Measurements from ENCODE around the gene CTDSP2. TPM values are rescaled to one million over a fixed set of nuclear protein-coding genes. Genes with fewer than 3 reads are reported as not detected.

Gene CTDSP2
- polyA plus RNA-seq, 1 of the 3 experiments (the other 2 are of a cell fraction) = 119 TPM

- Histone ChIP-seq H3K27ac (ENCODE audit: low read depth in 2 of 2, low read length in 1 of 2) (no peak overlapping the region), H3K9me2 (no peaks in the 10 kb centered on the region), H3K9me3 (no peaks in the 10 kb centered on the region), H3K79me2 (ENCODE audit: insufficient read depth) (no peaks in the 10 kb centered on the region), H2AFZ (ENCODE audit: low read depth) (no peak overlapping the region), H3F3A (replicated peaks; ENCODE audit: insufficient read depth) (peaks cover 10% of the 10 kb centered on the region), H3K27me3 (ENCODE audit: insufficient read depth) (no peaks in the 10 kb centered on the region), H3K4me2 (no peak overlapping the region), H3K9ac (no peak overlapping the region), H3K4me3 (ENCODE audit: low read depth in 2 of 2, low read length in 1 of 2) (no peak overlapping the region), H3K4me1 (ENCODE audit: control insufficient read depth in 1 of 2, insufficient read depth in 2 of 2, low read depth in 1 of 2, low read length in 1 of 2) (peaks cover 0 to 20% of the 10 kb centered on the region in 2 experiments; a peak in 2 of 4 replicates), H3K36me3 (replicated peaks in 1 of 2; ENCODE audit: control insufficient read depth in 1 of 2, insufficient read depth in 2 of 2, low read length in 1 of 2) (peaks cover 5 to 16% of the 10 kb centered on the region in 2 experiments), H4K20me1 (ENCODE audit: insufficient read depth) (no peaks in the 10 kb centered on the region)
- peak; percentile 27 for DNase-seq
- ChIA-PET POLR2A (no interaction called here), CTCF (interaction anchor here (1.1 to 10.2 kb wide), 5 partner anchors 12 to 100 kb away, joined by 3 to 96 read pairs (median 5); no protein-coding TSS in a partner anchor)
- TF ChIP-seq RFX5 (IDR thresholded peaks at IDR 0.05; ENCODE audit: low read length) (no peak), MEF2A (IDR thresholded peaks at IDR 0.05; ENCODE audit: borderline replicate concordance, low read depth) (no peak), CHD2 (IDR thresholded peaks at IDR 0.05; ENCODE audit: low read length, partially characterized antibody) (no peak), RAD21 (IDR thresholded peaks at IDR 0.05; ENCODE audit: low read length) (no peak), GATA2 (CRISPR knock-in tag; IDR thresholded peaks at IDR 0.05) (no peak)
- 82% methylated on average over 17 of the region's 17 CpGs for WGBS (ENCODE audit: low lambda C conversion rate)
Measured at GRCh38 chr12:57813971-57814772, 32.4 kb downstream of the CTDSP2 start.

DNA sequence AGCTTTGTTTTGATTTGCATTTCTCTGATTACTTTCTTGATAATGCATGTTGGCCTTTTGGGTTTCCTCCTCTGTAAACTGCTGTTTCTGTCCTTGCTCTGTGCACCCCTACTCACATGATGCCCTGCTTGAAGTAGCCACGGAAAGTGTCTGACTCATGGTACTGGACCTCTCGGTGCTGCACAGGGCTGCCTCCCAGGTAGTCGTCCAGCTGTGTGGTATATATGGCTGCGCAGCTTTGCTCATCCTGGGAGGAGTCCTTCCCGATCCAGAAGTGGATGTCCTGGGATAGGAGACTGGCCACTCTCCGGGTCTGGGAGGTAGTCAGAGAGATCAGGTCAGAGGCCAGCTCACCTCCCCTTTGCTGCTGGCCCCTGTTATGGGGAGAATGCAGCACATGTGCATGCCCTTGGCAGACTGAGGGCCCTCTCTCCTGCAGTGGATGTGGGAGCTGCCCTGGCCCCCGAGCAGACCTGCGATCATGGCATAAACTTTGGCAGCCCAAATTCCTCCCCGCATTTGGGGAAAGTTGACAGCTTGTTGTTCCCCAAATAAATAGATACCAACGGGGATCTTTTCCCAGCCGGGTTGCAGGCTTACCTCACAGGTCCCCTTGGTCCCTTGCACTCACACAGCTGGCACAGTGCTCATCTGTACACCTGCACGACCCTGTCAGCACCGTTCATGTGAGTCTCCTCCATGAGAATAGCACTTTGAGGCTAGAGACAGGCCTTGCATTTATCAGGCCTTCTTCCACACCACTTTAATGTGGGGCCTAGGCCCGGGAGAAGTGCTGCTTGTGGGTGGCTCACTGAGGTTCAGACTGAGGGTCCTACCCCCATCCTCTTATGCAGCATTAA is 33.2 kb downstream of the CTDSP2 start:
- no peak overlapping the region for H3K9ac ChIP-seq
- no peak overlapping the region for H2AFZ ChIP-seq (ENCODE audit: low read depth)
- H3F3A ChIP-seq (replicated peaks; ENCODE audit: insufficient read depth) = peaks cover 7% of the 10 kb centered on the region
- H3K79me2 ChIP-seq (ENCODE audit: insufficient read depth) = no peaks in the 10 kb centered on the region
- no peak overlapping the region for H3K27ac ChIP-seq (ENCODE audit: low read depth in 2 of 2, low read length in 1 of 2)
- no peaks in the 10 kb centered on the region for H3K9me2 ChIP-seq
- ChIA-PET POLR2A (interaction anchor here (1.3 kb wide), 1 partner anchor 14 kb away, joined by 3 read pairs; no protein-coding TSS in a partner anchor), CTCF (interaction anchor here (1.0 to 10.2 kb wide), 8 partner anchors 11 to 101 kb away, joined by 3 to 96 read pairs (median 4); no protein-coding TSS in a partner anchor)
- TF ChIP-seq NRF1 (IDR thresholded peaks at IDR 0.05; ENCODE audit: low read depth, low read length) (no peak), MXI1 (IDR thresholded peaks at IDR 0.05; ENCODE audit: low read depth, low read length) (no peak), PBX3 (IDR thresholded peaks at IDR 0.05) (no peak), USF1 (IDR thresholded peaks at IDR 0.05; ENCODE audit: borderline replicate concordance, low read depth) (no peak), GABPA (IDR thresholded peaks at IDR 0.05; ENCODE audit: low read depth) (no peak)
- DNase-seq = no peak
- peaks cover 6 to 15% of the 10 kb centered on the region in 2 experiments for H3K36me3 ChIP-seq (replicated peaks in 1 of 2; ENCODE audit: control insufficient read depth in 1 of 2, insufficient read depth in 2 of 2, low read length in 1 of 2)
- WGBS (ENCODE audit: low lambda C conversion rate) = 88% methylated on average over 11 of the region's 14 CpGs
- H3K4me1 ChIP-seq (ENCODE audit: control insufficient read depth in 1 of 2, insufficient read depth in 2 of 2, low read depth in 1 of 2, low read length in 1 of 2) = peaks cover 0 to 20% of the 10 kb centered on the region in 2 experiments; a peak in 2 of 4 replicates
- no peaks in the 10 kb centered on the region for H3K9me3 ChIP-seq
- no peaks in the 10 kb centered on the region for H4K20me1 ChIP-seq (ENCODE audit: insufficient read depth)
- H3K4me2 ChIP-seq = no peak overlapping the region
- H3K4me3 ChIP-seq (ENCODE audit: low read depth in 2 of 2, low read length in 1 of 2) = no peak overlapping the region
- no peaks in the 10 kb centered on the region for H3K27me3 ChIP-seq (ENCODE audit: insufficient read depth)
